Activated CD4-positive, alpha-beta T cell treated with anti-CD3 and anti-CD28 coated beads for 48 hours (primary cell): ENCODE results near the gene OR6S1.
"Not testable (repeated sequence)": the region's sequence is repeated elsewhere in the genome, so short reads cannot be mapped to it uniquely, and the experiment has no call there.

Source experiments
- DNase-seq: peaks from one replicate; pipeline ENCODE4 v3.0.0-alpha.2; 2020

Gene OR6S1

DNA sequence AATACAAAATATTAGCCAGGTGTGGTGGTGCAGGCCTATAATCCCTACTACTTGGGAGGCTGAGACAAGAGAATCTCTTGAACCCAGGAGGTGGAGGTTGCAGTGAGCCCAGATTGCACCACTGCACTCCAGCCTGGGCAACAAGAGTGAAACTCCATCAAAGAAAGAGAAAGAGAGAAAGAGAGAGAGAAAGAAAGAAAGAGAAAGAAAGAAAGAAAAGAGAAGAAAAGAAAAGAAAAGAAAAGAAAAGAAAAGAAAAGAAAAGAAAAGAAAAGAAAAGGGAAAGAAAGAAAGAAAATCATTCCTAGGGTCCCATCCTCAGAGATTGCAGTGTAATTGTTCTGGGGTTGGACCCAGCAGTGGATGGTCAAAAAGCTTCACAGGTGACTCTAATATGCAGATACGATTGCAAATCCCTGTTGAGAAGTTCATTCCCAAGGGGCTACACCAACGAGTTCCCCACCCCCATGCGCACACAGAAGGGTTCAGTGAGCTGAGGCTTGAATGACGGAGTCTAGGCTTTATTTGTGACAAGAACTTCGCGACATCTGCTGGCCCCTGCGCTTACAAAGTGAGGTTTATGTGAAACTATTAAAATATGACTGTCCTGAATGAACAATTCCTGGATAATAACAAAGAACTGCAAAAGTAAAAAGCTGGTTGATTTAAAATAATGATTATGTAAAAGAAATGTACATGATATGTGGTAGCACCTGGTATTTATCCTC, 32.9 kb downstream of the OR6S1 start:
- no peak for DNase-seq

DNA sequence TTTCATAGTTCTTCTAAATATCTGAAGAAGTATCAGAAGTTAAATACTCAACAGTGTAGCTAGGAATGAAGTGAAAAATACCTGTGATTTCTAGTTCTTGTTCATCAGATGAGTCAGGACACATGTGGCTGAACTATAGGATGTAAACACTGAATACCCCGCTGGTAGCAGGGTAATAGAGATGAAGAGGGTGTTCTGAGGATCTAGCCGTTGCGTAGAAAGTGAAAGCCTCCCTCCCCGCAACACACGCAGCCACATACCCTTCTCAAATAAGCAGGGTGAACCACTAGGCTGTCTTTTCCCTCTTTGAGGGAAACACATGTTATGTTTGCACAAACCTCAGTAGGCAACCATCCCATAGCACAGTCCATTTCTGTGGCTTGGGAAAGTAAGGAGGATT, 33.9 kb downstream of the OR6S1 start:
- no peak for DNase-seq

DNA sequence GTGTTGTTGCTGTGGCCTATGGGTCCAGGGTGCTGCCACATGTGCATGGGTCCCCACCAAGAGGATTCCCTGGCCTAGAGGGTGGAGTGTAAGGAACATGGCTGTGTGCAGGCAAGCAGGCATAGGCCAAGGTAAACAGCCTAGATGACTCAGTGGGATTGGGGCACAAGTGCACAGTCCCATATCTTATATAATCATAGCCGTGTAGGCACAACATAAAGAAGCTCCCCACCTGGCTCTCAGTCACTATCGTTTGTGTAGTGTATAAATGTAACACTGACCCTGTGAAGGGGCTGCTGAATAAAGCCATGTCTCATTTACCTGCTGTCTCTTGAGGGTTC, 34.6 kb downstream of the OR6S1 start:
- DNase-seq: no peak

DNA sequence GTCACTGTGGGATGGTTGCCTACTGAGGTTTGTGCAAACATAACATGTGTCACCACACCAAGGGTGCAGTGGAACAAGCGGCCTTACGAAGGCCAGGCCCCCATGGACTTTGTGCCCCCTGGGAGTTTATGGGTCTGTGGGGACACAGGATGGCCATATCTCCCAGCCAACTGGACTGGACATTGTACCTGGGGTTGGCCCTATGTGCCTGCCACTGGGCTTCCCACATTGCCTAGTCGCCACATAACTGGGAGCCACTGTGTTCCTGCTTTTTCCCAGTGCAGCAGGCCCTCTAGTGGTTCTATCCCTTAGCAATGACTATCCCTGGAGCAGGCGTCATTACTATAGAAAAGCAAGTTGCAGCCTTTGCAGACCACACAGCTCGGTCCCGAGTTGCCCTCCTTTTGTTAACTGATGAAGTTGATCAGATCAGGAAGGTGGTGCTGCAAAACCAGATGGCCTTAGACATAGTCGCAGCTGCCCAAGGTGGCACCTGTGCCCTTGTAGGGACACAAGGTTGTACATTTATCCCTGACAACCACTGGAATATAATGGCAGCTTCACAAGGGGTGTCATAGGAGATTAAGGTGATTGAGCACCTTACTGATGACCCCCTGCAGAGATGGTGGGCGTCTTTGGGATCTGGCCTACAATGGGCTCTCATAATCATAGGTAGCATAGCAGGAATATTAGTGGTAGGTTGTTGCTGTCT, 35.1 kb downstream of the OR6S1 start:
- DNase-seq: no peak

DNA sequence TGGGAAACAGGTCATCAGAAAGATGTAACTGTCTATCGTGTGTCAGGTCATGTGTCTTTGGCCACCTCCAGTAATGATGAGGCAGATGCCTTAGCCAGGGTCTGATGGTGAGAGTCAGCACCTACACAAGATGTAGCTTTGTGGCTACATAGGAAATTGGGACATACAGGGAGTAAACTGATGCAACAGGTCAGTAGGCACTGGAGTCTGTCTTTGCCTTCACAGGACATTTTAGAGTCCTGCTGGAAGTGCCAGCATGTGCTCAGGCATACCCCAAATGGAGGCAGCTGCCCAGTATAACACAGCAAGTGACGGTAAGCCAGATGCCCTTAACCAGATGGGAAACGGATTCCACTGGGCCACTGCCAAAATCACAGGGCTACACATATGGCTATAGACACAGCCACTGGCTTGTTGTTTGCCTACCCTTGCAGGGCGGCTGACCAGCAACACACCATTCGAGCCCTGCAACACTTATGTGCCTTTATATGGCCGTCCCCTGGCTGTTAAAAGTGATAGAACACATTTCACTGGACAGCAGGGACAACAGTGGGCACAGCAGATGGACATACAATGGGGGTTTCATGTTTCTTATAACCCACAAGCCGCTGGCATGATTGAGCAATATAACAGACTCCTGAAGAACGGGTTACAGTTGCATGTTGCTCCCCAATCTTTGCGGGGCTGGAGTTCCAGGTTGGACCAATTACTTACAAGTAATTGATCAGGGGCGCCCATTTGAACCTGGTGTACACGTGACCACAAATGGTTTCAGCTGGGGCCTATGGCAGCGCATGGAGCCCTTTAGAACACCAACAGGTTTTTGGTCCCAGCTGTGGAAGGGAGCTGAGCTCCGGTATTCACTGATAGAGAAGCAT, 37.4 kb downstream of the OR6S1 start:
- DNase-seq: no peak

DNA sequence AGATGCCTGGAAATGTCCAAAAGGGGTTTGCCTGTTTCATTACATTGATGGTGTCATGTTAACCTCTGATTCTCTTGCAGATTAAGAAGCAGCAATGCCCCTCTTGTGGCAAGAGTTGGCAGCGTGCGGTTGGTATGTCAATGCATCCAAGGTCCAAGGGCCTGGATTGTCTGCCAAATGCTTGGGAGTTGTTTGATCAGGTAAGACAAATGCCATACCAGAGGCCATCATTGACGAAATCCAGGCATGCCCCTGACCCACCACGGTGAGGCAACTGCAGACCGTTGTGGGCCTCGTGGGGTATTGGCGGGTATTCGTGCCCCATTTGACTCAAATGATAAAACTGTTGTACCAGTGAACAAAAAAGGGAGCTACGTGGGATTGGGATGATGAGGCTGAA, 38.9 kb downstream of the OR6S1 start:
- no peak for DNase-seq

DNA sequence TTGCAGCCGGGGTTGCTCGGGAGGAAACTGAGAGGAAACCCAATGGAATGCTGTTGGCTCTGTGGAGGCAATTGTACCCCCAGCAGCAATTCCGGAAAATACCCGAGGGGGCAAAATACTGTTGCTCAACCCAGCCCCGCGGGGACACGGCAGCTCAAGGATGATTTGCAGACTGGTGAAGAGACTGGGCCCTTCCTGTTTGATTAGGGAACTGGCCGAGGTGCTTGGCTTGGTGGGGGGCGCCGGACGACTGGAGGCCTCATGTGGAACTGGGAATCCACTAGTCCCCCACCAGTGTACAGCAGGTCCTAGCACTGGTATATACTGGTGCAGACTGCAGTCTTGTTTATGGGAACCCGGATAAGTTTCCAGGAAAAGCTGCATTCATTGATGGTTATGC, 40.0 kb downstream of the OR6S1 start:
- DNase-seq: no peak

DNA sequence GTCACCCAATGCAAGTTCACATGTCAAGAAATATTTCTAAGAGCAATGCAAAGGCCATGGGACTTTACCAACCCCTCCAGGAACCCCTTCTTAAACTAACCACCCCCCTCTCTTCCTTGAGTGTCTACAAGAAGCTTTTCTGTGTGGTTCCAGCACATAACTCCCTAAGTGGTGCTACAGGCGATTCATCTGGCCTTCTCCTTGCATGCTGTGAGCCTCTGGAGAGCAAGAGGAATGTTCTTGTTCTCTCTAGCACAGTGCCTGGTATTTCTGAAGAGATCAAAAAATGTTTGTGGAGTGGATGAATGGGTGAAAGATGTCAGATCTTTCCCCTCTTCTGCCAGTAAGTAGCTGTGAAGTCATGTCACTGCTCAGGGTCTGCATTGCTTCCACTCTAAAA, 44.4 kb downstream of the OR6S1 start:
- no peak for DNase-seq

DNA sequence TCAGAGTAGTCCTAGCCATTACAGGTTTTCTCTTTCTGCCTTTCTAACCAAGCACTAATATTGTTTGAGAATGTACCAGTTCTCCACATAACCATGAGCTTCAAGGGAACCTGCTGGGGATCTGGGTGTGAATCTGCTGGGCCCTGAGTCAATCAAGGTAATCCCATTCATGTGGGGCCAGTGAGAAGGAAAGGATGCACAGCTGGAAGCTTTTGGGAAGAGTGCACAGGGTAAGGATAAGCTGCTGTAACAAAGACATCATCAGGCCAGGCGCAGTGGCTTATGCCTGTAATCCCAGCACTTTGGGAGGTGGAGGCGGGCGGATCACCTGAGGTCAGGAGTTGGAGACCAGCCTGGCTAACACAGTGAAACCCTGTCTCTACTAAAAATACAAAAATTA, 45.8 kb downstream of the OR6S1 start:
- DNase-seq: not testable (repeated sequence)

DNA sequence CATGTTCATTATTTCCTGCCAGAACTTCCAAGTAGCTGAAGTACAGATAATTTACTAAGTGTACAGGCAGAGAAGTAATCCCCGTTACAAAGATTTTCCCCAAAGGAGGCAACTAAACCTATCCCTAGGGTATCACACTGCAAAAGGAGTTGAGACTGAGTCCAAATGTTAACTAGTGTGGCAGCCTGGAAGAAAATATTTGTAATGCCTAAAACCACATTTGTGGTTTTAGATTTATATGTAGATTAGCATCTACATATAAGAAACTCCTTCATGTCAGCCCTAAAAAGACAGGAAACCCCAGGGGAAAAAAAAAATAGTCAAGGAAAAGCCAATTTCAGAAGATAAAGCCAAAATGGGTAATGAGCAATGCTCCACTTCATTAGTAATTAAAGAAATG, 48.9 kb downstream of the OR6S1 start:
- DNase-seq: no peak

DNA sequence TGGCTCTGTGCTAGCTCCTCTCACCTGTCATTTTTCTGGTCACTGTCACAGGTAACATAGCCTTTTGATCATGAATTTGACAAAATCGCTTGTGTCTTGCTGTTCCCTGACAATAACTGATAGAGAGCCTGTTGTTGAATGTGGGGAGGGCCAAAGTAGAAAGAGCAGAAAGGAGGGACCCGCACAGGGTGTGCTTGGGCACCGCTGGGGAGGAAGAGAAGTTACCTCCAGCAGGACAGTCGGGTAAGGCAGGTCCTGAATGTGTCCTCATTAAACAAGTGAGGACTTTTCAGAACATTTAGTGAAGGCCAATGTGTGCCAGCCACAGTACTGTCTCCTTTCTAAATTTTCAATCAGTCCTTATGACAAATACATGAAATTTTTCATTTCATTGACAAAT, 50.3 kb downstream of the OR6S1 start, which contains the start of gene RNASE12:
TSS of gene RNASE12 (minus strand) at position 142 of the 400 bp plus-strand sequence. CDS start 653 bp downstream, outside the sequence.
- DNase-seq: no peak
